Keratinocyte (primary cell): ENCODE data around the gene CLSTN2. TPM values are rescaled to one million over a fixed set of nuclear protein-coding genes. Genes with fewer than 3 reads are reported as not detected.

Source experiments
- DNase-seq: peaks from one replicate; pipeline ENCODE4 v3.0.0-alpha.2; 2011; ENCODE audit warnings: low read depth, missing footprints, low spot score
- FAIRE-seq: peaks from 2 replicates; lab custom pipeline; 2011; peaks lifted over from hg19 to GRCh38; lab: Jason Lieb, UNC
- H2AFZ ChIP-seq: 2 replicates; pipeline ENCODE4 v1.6.0; 2012; ENCODE audit warnings: low read length, control low read depth, inconsistent platforms; ENCODE audit not compliant: control insufficient read depth
- H3K27ac ChIP-seq: 2 replicates; pipeline ENCODE4 v1.5.1; 2011; ENCODE audit warnings: low read length; ENCODE audit not compliant: control insufficient read depth, insufficient read depth
- H3K27me3 ChIP-seq: 3 replicates; pipeline ENCODE4 v1.6.0; 2011; ENCODE audit warnings: low read length; ENCODE audit not compliant: control insufficient read depth, insufficient read depth; ENCODE audit errors: extremely low read depth
- H3K36me3 ChIP-seq, 2 experiments: 2 replicates in 1 of 2; 3 replicates in 1 of 2; pipeline ENCODE4 v1.5.1; 2011; ENCODE audit warnings: low read length in 2 of 2, mild to moderate bottlenecking in 1 of 2; ENCODE audit not compliant: control insufficient read depth in 2 of 2, insufficient read depth in 2 of 2; ENCODE audit errors: extremely low read depth in 1 of 2
- H3K4me1 ChIP-seq: 3 replicates; pipeline ENCODE4 v1.5.1; 2011; ENCODE audit warnings: low read length; ENCODE audit not compliant: control insufficient read depth, insufficient read depth; ENCODE audit errors: extremely low read depth
- H3K4me2 ChIP-seq: 3 replicates; pipeline ENCODE4 v1.6.0; 2011; ENCODE audit warnings: low read depth, low read length; ENCODE audit not compliant: control insufficient read depth, insufficient read depth; ENCODE audit errors: extremely low read depth
- H3K4me3 ChIP-seq, 3 experiments: fragments of 200-600 bp in 1 of 3; sonication (generic) in 1 of 3; 2 replicates in 2 of 3; 3 replicates in 1 of 3; pipeline ENCODE4 v1.5.1; 2011 to 2016; ENCODE audit warnings: low read length in 3 of 3, mild to moderate bottlenecking in 3 of 3, control low read depth in 2 of 3, inconsistent platforms in 1 of 3, low read depth in 1 of 3, mixed read lengths in 1 of 3, mixed run types in 1 of 3, moderate library complexity in 1 of 3; ENCODE audit not compliant: control insufficient read depth in 2 of 3, insufficient read depth in 2 of 3; ENCODE audit errors: extremely low read depth in 1 of 3
- H3K79me2 ChIP-seq: 2 replicates; pipeline ENCODE4 v1.6.0; 2012; ENCODE audit warnings: low read length; ENCODE audit not compliant: control insufficient read depth, insufficient read depth
- H3K9ac ChIP-seq: 3 replicates; pipeline ENCODE4 v1.6.0; 2011; ENCODE audit warnings: low read length; ENCODE audit not compliant: control insufficient read depth, insufficient read depth; ENCODE audit errors: extremely low read depth
- H3K9me1 ChIP-seq: 3 replicates; pipeline ENCODE4 v1.6.0; 2011; ENCODE audit warnings: low read length; ENCODE audit not compliant: control insufficient read depth, insufficient read depth; ENCODE audit errors: extremely low read depth
- H3K9me3 ChIP-seq: 2 replicates; pipeline ENCODE4 v1.5.1; 2012; ENCODE audit warnings: low read depth, low read length; ENCODE audit not compliant: control insufficient read depth
- H4K20me1 ChIP-seq: 3 replicates; pipeline ENCODE4 v1.6.0; 2011; ENCODE audit warnings: low read length; ENCODE audit not compliant: control insufficient read depth, insufficient read depth; ENCODE audit errors: extremely low read depth
- CTCF ChIP-seq, 3 experiments: IDR thresholded peaks in 1 of 3; conservative IDR thresholded peaks in 1 of 3; optimal IDR thresholded peaks in 1 of 3; 2 replicates in 2 of 3; 3 replicates in 1 of 3; pipeline versions ENCODE3 to v1.5.1; 2011; ENCODE audit warnings: low read length in 3 of 3, mild to moderate bottlenecking in 3 of 3, moderate library complexity in 2 of 3, control low read depth in 1 of 3, inconsistent platforms in 1 of 3; ENCODE audit not compliant: insufficient read depth in 2 of 3; ENCODE audit errors: extremely low read depth in 1 of 3
- EZH2 ChIP-seq: IDR thresholded peaks from one replicate; pipeline ENCODE4 v1.6.1; 2012; ENCODE audit warnings: inconsistent platforms, mild to moderate bottlenecking, low read length, moderate library complexity
- dilution Hi-C: fragments of 300-500 bp; cut with MboI; formaldehyde crosslinking; loops from one replicate; pipeline ENCODE4 v1.7.0; 2020; ENCODE audit warnings: low sequenced_read_pairs; ENCODE audit not compliant: extremely low pct_ligation_motif_present
- polyA plus RNA-seq, 5 experiments: library from polyadenylated mRNA; depleted of rRNA in 3 of 5; stranded (reverse) in 3 of 5; stranded (forward) in 1 of 5; unstranded in 1 of 5; fragments of >200 nt; gene quantifications; 1 replicate in 1 of 5; 2 replicates in 3 of 5; 3 replicates in 1 of 5; pipeline versions ENCODE4 v1.2.1 to v1.2.3, GENCODE V29; 2011 to 2012; ENCODE audit warnings: missing spikeins in 2 of 5, low read depth in 1 of 5, low replicate concordance in 1 of 5

CLSTN2 gene
- polyA plus RNA-seq, 1 donor (not counting 4 experiments of a cell fraction or from before 2014, with no cell fraction given): 0.09 TPM

- Histone ChIP-seq H3K4me2 (no peak overlapping the region), H3K4me1 (no peaks in the 10 kb centered on the region), H2AFZ (no peak overlapping the region), H3K27ac (no peak overlapping the region), H3K9me1 (no peaks in the 10 kb centered on the region), H3K79me2 (no peaks in the 10 kb centered on the region), H3K9me3 (no peaks in the 10 kb centered on the region), H3K4me3 (no peak overlapping the region), H3K27me3 (peaks cover 8% of the 10 kb centered on the region), H3K36me3 (no peaks in the 10 kb centered on the region), H3K9ac (no peak overlapping the region), H4K20me1 (no peaks in the 10 kb centered on the region)
- FAIRE-seq (no peak), DNase-seq (no peak)
- dilution Hi-C loops: no loop called here
- no peak for TF ChIP-seq CTCF (optimal IDR thresholded peaks at IDR 0.05 in 1 of 3, IDR thresholded peaks at IDR 0.05 in 1 of 3, conservative IDR thresholded peaks at IDR 0.05 in 1 of 3; ENCODE audit: extremely low read depth in 1 of 3, insufficient read depth in 2 of 3, low read length in 3 of 3)
- TF ChIP-seq EZH2: no peak
These were observed 316.0 kb downstream of the CLSTN2 start for GRCh38 chr3:140250945-140251344.

- Histone ChIP-seq H3K4me2 (no peak overlapping the region), H3K27me3 (peaks cover 8% of the 10 kb centered on the region), H3K9me3 (no peaks in the 10 kb centered on the region), H3K9ac (no peak overlapping the region), H2AFZ (no peak overlapping the region), H3K4me3 (no peak overlapping the region), H3K27ac (no peak overlapping the region), H3K79me2 (no peaks in the 10 kb centered on the region), H3K36me3 (no peaks in the 10 kb centered on the region), H3K9me1 (no peaks in the 10 kb centered on the region), H4K20me1 (no peaks in the 10 kb centered on the region), H3K4me1 (no peaks in the 10 kb centered on the region)
- TF ChIP-seq CTCF (optimal IDR thresholded peaks at IDR 0.05 in 1 of 3, IDR thresholded peaks at IDR 0.05 in 1 of 3, conservative IDR thresholded peaks at IDR 0.05 in 1 of 3; ENCODE audit: extremely low read depth in 1 of 3, insufficient read depth in 2 of 3, low read length in 3 of 3): no peak
- no peak for TF ChIP-seq EZH2
- no peak for FAIRE-seq
- dilution Hi-C loops: no loop called here
- no peak for DNase-seq
These were observed 316.7 kb downstream of the CLSTN2 start for GRCh38 chr3:140251678-140252077.
